ENCODE measurements around the gene GPX6. TPM values are rescaled to one million over a fixed set of nuclear protein-coding genes. Genes with fewer than 3 reads are reported as not detected.

GPX6 gene
- polyA plus RNA-seq, 2 donors = not detected

GRCh38 chr6:28543651-28544610 is 28.3 kb upstream of the GPX6 start:
- H3K27ac ChIP-seq (ENCODE audit: low read depth in 2 of 2, low read length in 1 of 2) = no peak overlapping the region
- peaks cover 0 to 3% of the 10 kb centered on the region in 2 donors for H3K9me3 ChIP-seq (ENCODE audit: control insufficient read depth in 2 of 2, insufficient read depth in 1 of 2, low read depth in 1 of 2, low read length in 1 of 2)
- H3K27me3 ChIP-seq (ENCODE audit: control insufficient read depth in 1 of 2, insufficient read depth in 2 of 2, low read length in 2 of 2) = no peaks in the 10 kb centered on the region
- no peaks in the 10 kb centered on the region for H3K36me3 ChIP-seq (ENCODE audit: control insufficient read depth in 2 of 2, insufficient read depth in 2 of 2, low read length in 1 of 2)
- no peak overlapping the region for H3K4me3 ChIP-seq (ENCODE audit: low read depth in 1 of 2, low read length in 2 of 2)
- no peaks in the 10 kb centered on the region for H3K4me1 ChIP-seq (ENCODE audit: control insufficient read depth in 2 of 2, insufficient read depth in 2 of 2, low read length in 1 of 2)
- WGBS, 2 donors = 24% methylated on average over 31 of the region's 31 CpGs

- Histone ChIP-seq H3K9me3 (ENCODE audit: control insufficient read depth in 2 of 2, insufficient read depth in 1 of 2, low read depth in 1 of 2, low read length in 1 of 2) (peaks cover 0 to 3% of the 10 kb centered on the region in 2 donors), H3K27ac (ENCODE audit: low read depth in 2 of 2, low read length in 1 of 2) (no peak overlapping the region), H3K27me3 (ENCODE audit: control insufficient read depth in 1 of 2, insufficient read depth in 2 of 2, low read length in 2 of 2) (peaks cover 0 to 2% of the 10 kb centered on the region in 2 donors), H3K36me3 (ENCODE audit: control insufficient read depth in 2 of 2, insufficient read depth in 2 of 2, low read length in 1 of 2) (no peaks in the 10 kb centered on the region), H3K4me3 (ENCODE audit: low read depth in 1 of 2, low read length in 2 of 2) (no peak overlapping the region), H3K4me1 (ENCODE audit: control insufficient read depth in 2 of 2, insufficient read depth in 2 of 2, low read length in 1 of 2) (no peaks in the 10 kb centered on the region)
- WGBS, 2 donors = 5% methylated on average over 30 of the region's 30 CpGs
Observed at GRCh38 chr6:28542440-28543296, 27.1 kb upstream of the GPX6 start.

DNA sequence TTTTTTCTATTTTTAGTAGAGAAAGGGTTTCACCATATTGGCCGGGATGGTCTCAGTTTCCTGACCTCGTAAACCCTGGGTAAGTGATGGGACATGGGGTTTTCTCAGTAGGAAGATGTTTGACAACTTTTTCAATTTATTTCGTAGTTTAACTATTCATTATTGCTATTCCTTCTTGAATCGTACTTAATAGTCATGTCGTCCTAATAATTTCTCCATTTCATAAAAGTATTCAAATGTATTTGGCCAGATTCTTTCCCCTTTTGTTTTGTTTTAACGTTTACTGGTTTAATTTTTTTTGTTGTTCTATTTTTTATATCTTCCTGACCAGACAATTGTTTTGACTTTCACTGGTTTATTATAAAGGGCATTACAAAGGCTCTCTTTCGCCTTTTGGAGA is 26.4 kb upstream of the GPX6 start:
- 57 to 60% methylated on average over 7 of the region's 7 CpGs for WGBS, 2 donors
- H3K27me3 ChIP-seq (ENCODE audit: control insufficient read depth in 1 of 2, insufficient read depth in 2 of 2, low read length in 2 of 2) = peaks cover 0 to 5% of the 10 kb centered on the region in 2 donors

GRCh38 chr6:28537509-28538140 is 22.0 kb upstream of the GPX6 start:
- Histone ChIP-seq H3K9me3 (ENCODE audit: control insufficient read depth in 2 of 2, insufficient read depth in 1 of 2, low read depth in 1 of 2, low read length in 1 of 2) (no peaks in the 10 kb centered on the region), H3K4me1 (ENCODE audit: control insufficient read depth in 2 of 2, insufficient read depth in 2 of 2, low read length in 1 of 2) (no peaks in the 10 kb centered on the region), H3K4me3 (ENCODE audit: low read depth in 1 of 2, low read length in 2 of 2) (no peak overlapping the region), H3K27ac (ENCODE audit: low read depth in 2 of 2, low read length in 1 of 2) (no peak overlapping the region), H3K36me3 (ENCODE audit: control insufficient read depth in 2 of 2, insufficient read depth in 2 of 2, low read length in 1 of 2) (no peaks in the 10 kb centered on the region), H3K27me3 (ENCODE audit: control insufficient read depth in 1 of 2, insufficient read depth in 2 of 2, low read length in 2 of 2) (peaks cover 3 to 5% of the 10 kb centered on the region in 2 donors)
- 32 to 42% methylated on average over 22 of the region's 22 CpGs for WGBS, 2 donors

More for the DNA sequence above, 26.4 kb upstream of the GPX6 start:
- no peak overlapping the region for H3K27ac ChIP-seq (ENCODE audit: low read depth in 2 of 2, low read length in 1 of 2)
- H3K4me3 ChIP-seq (ENCODE audit: low read depth in 1 of 2, low read length in 2 of 2) = no peak overlapping the region
- H3K9me3 ChIP-seq (ENCODE audit: control insufficient read depth in 2 of 2, insufficient read depth in 1 of 2, low read depth in 1 of 2, low read length in 1 of 2) = peaks cover 0 to 3% of the 10 kb centered on the region in 2 donors
- H3K36me3 ChIP-seq (ENCODE audit: control insufficient read depth in 2 of 2, insufficient read depth in 2 of 2, low read length in 1 of 2) = no peaks in the 10 kb centered on the region
- H3K4me1 ChIP-seq (ENCODE audit: control insufficient read depth in 2 of 2, insufficient read depth in 2 of 2, low read length in 1 of 2) = no peaks in the 10 kb centered on the region

DNA sequence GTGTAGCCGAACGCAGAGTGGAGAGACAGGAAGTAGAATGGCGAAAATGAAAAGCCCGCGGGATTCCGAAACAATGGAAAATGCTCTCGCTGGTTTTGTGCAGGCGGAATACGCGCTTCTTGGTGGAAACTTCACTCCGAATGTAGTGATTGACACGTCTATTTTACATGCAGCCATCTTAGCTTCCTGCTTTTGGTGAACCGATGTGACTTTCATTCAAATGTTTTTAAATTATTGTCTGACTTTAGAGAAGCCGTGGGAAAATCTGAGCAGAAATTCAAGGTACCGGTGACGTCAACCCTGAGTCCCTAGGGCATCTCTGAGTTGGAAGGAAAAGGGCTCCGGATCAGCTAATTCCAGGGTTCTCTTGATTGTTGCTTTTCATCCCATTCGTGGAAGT is 21.5 kb upstream of the GPX6 start:
- WGBS, 2 donors = 11% methylated on average over 18 of the region's 18 CpGs
- Histone ChIP-seq H3K9me3 (ENCODE audit: control insufficient read depth in 2 of 2, insufficient read depth in 1 of 2, low read depth in 1 of 2, low read length in 1 of 2) (no peaks in the 10 kb centered on the region), H3K36me3 (ENCODE audit: control insufficient read depth in 2 of 2, insufficient read depth in 2 of 2, low read length in 1 of 2) (no peaks in the 10 kb centered on the region), H3K27me3 (ENCODE audit: control insufficient read depth in 1 of 2, insufficient read depth in 2 of 2, low read length in 2 of 2) (peaks cover 3 to 5% of the 10 kb centered on the region in 2 donors), H3K4me1 (ENCODE audit: control insufficient read depth in 2 of 2, insufficient read depth in 2 of 2, low read length in 1 of 2) (no peaks in the 10 kb centered on the region), H3K27ac (ENCODE audit: low read depth in 2 of 2, low read length in 1 of 2) (no peak overlapping the region), H3K4me3 (ENCODE audit: low read depth in 1 of 2, low read length in 2 of 2) (no peak overlapping the region)

- no peaks in the 10 kb centered on the region for H3K4me1 ChIP-seq (ENCODE audit: control insufficient read depth in 2 of 2, insufficient read depth in 2 of 2, low read length in 1 of 2)
- H3K27me3 ChIP-seq (ENCODE audit: control insufficient read depth in 1 of 2, insufficient read depth in 2 of 2, low read length in 2 of 2) = peaks cover 3 to 5% of the 10 kb centered on the region in 2 donors
- H3K4me3 ChIP-seq (ENCODE audit: low read depth in 1 of 2, low read length in 2 of 2) = no peak overlapping the region
- H3K9me3 ChIP-seq (ENCODE audit: control insufficient read depth in 2 of 2, insufficient read depth in 1 of 2, low read depth in 1 of 2, low read length in 1 of 2) = no peaks in the 10 kb centered on the region
- no peaks in the 10 kb centered on the region for H3K36me3 ChIP-seq (ENCODE audit: control insufficient read depth in 2 of 2, insufficient read depth in 2 of 2, low read length in 1 of 2)
- 38 to 41% methylated on average over 2 of the region's 2 CpGs for WGBS, 2 donors
- no peak overlapping the region for H3K27ac ChIP-seq (ENCODE audit: low read depth in 2 of 2, low read length in 1 of 2)
Observed at GRCh38 chr6:28534875-28535274, 19.3 kb upstream of the GPX6 start.

DNA sequence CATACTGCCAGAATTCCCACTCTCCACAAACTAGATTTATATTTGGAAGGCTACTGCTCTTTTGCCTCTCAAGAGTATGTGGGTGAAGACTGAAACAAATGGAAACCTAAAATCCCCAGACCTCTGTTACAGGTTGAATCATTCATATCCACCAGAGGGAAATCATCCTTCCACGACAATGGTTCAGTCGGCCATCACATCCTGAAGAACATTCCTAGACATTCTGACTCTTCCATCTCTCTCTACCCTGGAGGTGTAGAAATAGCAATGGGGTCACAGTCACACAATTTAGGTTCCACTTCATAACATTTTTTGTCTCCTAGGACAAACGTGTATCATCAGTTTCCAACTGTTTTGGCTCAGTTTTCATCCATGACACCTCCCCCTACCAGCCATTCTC is 18.7 kb upstream of the GPX6 start:
- no peaks in the 10 kb centered on the region for H3K36me3 ChIP-seq (ENCODE audit: control insufficient read depth in 2 of 2, insufficient read depth in 2 of 2, low read length in 1 of 2)
- H3K4me1 ChIP-seq (ENCODE audit: control insufficient read depth in 2 of 2, insufficient read depth in 2 of 2, low read length in 1 of 2) = no peaks in the 10 kb centered on the region
- 68 to 74% methylated on average over 3 of the region's 3 CpGs for WGBS, 2 donors
- H3K27me3 ChIP-seq (ENCODE audit: control insufficient read depth in 1 of 2, insufficient read depth in 2 of 2, low read length in 2 of 2) = peaks cover 3 to 5% of the 10 kb centered on the region in 2 donors
- no peaks in the 10 kb centered on the region for H3K9me3 ChIP-seq (ENCODE audit: control insufficient read depth in 2 of 2, insufficient read depth in 1 of 2, low read depth in 1 of 2, low read length in 1 of 2)
- H3K4me3 ChIP-seq (ENCODE audit: low read depth in 1 of 2, low read length in 2 of 2) = no peak overlapping the region
- H3K27ac ChIP-seq (ENCODE audit: low read depth in 2 of 2, low read length in 1 of 2) = no peak overlapping the region

- 59 to 74% methylated on average over 7 of the region's 7 CpGs for WGBS, 2 donors
Observed at GRCh38 chr6:28531479-28532128, 16.0 kb upstream of the GPX6 start.

GRCh38 chr6:28530777-28531176 is 15.2 kb upstream of the GPX6 start:
- no peak overlapping the region for H3K4me3 ChIP-seq (ENCODE audit: low read depth in 1 of 2, low read length in 2 of 2)
- no peaks in the 10 kb centered on the region for H3K4me1 ChIP-seq (ENCODE audit: control insufficient read depth in 2 of 2, insufficient read depth in 2 of 2, low read length in 1 of 2)
- H3K36me3 ChIP-seq (ENCODE audit: control insufficient read depth in 2 of 2, insufficient read depth in 2 of 2, low read length in 1 of 2) = no peaks in the 10 kb centered on the region
- H3K27me3 ChIP-seq (ENCODE audit: control insufficient read depth in 1 of 2, insufficient read depth in 2 of 2, low read length in 2 of 2) = peaks cover 0 to 3% of the 10 kb centered on the region in 2 donors
- H3K27ac ChIP-seq (ENCODE audit: low read depth in 2 of 2, low read length in 1 of 2) = no peak overlapping the region
- 5 to 11% methylated on average over 1 of the region's 1 CpG for WGBS, 2 donors
- H3K9me3 ChIP-seq (ENCODE audit: control insufficient read depth in 2 of 2, insufficient read depth in 1 of 2, low read depth in 1 of 2, low read length in 1 of 2) = no peaks in the 10 kb centered on the region

More at GRCh38 chr6:28531479-28532128, 16.0 kb upstream of the GPX6 start:
- peaks cover 0 to 3% of the 10 kb centered on the region in 2 donors for H3K27me3 ChIP-seq (ENCODE audit: control insufficient read depth in 1 of 2, insufficient read depth in 2 of 2, low read length in 2 of 2)
- no peak overlapping the region for H3K4me3 ChIP-seq (ENCODE audit: low read depth in 1 of 2, low read length in 2 of 2)
- H3K4me1 ChIP-seq (ENCODE audit: control insufficient read depth in 2 of 2, insufficient read depth in 2 of 2, low read length in 1 of 2) = no peaks in the 10 kb centered on the region
- H3K9me3 ChIP-seq (ENCODE audit: control insufficient read depth in 2 of 2, insufficient read depth in 1 of 2, low read depth in 1 of 2, low read length in 1 of 2) = no peaks in the 10 kb centered on the region
- H3K36me3 ChIP-seq (ENCODE audit: control insufficient read depth in 2 of 2, insufficient read depth in 2 of 2, low read length in 1 of 2) = no peaks in the 10 kb centered on the region
- no peak overlapping the region for H3K27ac ChIP-seq (ENCODE audit: low read depth in 2 of 2, low read length in 1 of 2)

Measured in esophagus (tissue), 2 donors.